Esophagus squamous epithelium (tissue), 5 donors: ENCODE measurements around the gene ADGRL2. TPM values are rescaled to one million over a fixed set of nuclear protein-coding genes. Genes with fewer than 3 reads are reported as not detected.

Experiments used
- DNase-seq: peaks from one replicate; lab custom pipeline; 2025; lab: John Stamatoyannopoulos, UW
- H3K27ac ChIP-seq, 4 donors: fragments of 200-600 bp; sonication (generic); one replicate each; pipeline ENCODE4 v1.5.1; 2016 to 2019; ENCODE audit warnings: mild to moderate bottlenecking in 1 of 4
- H3K27me3 ChIP-seq, 4 donors: fragments of 200-600 bp; sonication (generic); 1 replicate in 3 of 4; 2 replicates in 1 of 4; pipeline versions ENCODE4 v1.5.1 to v1.6.0; 2017 to 2021; ENCODE audit warnings: antibody characterized with exemption in 1 of 4
- H3K36me3 ChIP-seq, 3 donors: fragments of 200-600 bp; sonication (generic); one replicate each; pipeline ENCODE4 v1.5.1; 2016 to 2019
- H3K4me1 ChIP-seq, 3 donors: fragments of 200-600 bp; sonication (generic); one replicate each; pipeline ENCODE4 v1.5.1; 2017 to 2019
- H3K4me3 ChIP-seq, 4 donors: fragments of 200-600 bp; sonication (generic); 1 replicate in 3 of 4; 2 replicates in 1 of 4; pipeline ENCODE4 v1.5.1; 2016 to 2019; ENCODE audit warnings: mild to moderate bottlenecking in 2 of 4, moderate library complexity in 1 of 4
- H3K9me3 ChIP-seq, 3 donors: fragments of 200-600 bp; sonication (generic); one replicate each; pipeline ENCODE4 v1.5.1; 2016 to 2019
- POLR2A ChIP-seq, 4 donors: fragments of 450-650 bp; IDR thresholded peaks; one replicate each; pipeline ENCODE4 v1.6.1; 2017; ENCODE audit warnings: antibody characterized with exemption in 4 of 4, mild to moderate bottlenecking in 4 of 4, moderate library complexity in 3 of 4
- WGBS, 2 donors: methylation state at CpG; one replicate each; pipeline ENCODE4 v1.1.5; 2018; 5-methylcytosine and 5-hydroxymethylcytosine counted together
- intact Hi-C: fragments of 100-400 bp; cut with DNase I; formaldehyde crosslinking; loops from one replicate; pipeline ENCODE4 v1.15.0; 2022
- total RNA-seq, 4 donors: library from RNA; depleted of rRNA; stranded (reverse); fragments of >200 nt; gene quantifications; one replicate each; pipeline ENCODE4 v1.1.0, GENCODE V29; 2016
- TF ChIP-seq, protein P1 (sequence below), 6 experiments: fragments of 450-650 bp in 4 of 6; fragments of 200-600 bp in 2 of 6; sonication (generic) in 2 of 6; IDR thresholded peaks; one replicate each; pipeline ENCODE4 v1.5.1; 2016 to 2019; ENCODE audit warnings: antibody characterized with exemption in 6 of 6, mild to moderate bottlenecking in 4 of 6, moderate library complexity in 4 of 6
- donor health status: DM: yes; HTN: yes; CAD: no.

ADGRL2 gene
- total RNA-seq, 4 donors from 2014 or later = 37.2 to 63.7 (median 59.7) TPM

DNA sequence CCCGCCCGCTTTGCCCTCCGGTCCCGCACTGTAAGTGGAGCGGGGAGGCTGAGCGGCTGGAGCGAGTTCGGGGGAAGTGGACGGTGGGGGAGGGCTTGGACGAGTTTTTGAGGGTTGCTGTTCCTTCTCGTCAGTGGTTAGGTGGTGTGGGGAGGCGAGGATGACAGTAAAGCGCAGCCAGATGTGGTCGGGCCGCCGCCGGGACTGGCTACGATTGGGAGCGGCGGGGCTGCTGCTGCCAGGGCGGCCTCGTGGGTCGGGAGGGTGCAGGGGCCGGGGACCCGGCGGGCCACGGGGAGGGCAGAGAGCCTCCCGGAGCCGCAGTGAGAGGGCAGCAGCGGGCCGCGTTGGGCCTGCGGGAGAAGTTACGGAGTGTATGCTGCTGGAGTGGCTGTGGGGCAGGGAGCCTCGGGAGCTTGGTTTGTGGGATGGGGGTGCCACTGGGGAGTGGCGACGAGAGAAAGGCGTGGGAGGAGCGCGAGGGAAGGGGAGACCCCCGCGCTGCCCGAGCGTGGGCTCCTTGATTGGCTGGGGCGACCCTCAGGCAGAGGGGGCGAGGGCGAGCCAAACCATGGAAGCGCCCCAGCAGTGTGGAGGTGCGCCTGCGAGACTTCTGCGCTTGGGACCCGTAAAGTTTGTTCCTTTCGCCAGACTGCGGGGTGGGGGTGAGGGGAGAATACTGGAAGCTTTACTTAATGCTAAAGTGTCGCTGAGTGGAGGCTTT is 2.1 kb downstream of the ADGRL2 start:
- 0 to 5% methylated on average over 1 to 25 of the region's 55 CpGs for WGBS, 2 donors
- TF ChIP-seq, protein P1, sequence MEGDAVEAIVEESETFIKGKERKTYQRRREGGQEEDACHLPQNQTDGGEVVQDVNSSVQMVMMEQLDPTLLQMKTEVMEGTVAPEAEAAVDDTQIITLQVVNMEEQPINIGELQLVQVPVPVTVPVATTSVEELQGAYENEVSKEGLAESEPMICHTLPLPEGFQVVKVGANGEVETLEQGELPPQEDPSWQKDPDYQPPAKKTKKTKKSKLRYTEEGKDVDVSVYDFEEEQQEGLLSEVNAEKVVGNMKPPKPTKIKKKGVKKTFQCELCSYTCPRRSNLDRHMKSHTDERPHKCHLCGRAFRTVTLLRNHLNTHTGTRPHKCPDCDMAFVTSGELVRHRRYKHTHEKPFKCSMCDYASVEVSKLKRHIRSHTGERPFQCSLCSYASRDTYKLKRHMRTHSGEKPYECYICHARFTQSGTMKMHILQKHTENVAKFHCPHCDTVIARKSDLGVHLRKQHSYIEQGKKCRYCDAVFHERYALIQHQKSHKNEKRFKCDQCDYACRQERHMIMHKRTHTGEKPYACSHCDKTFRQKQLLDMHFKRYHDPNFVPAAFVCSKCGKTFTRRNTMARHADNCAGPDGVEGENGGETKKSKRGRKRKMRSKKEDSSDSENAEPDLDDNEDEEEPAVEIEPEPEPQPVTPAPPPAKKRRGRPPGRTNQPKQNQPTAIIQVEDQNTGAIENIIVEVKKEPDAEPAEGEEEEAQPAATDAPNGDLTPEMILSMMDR (IDR thresholded peaks at IDR 0.05) = peak in 5 of 6 experiments; percentile 16 to 44 (median 35)
- TF ChIP-seq POLR2A (IDR thresholded peaks at IDR 0.05) = peak in 1 of 4 donors; percentile 7
- intact Hi-C loops = no loop called here

DNA sequence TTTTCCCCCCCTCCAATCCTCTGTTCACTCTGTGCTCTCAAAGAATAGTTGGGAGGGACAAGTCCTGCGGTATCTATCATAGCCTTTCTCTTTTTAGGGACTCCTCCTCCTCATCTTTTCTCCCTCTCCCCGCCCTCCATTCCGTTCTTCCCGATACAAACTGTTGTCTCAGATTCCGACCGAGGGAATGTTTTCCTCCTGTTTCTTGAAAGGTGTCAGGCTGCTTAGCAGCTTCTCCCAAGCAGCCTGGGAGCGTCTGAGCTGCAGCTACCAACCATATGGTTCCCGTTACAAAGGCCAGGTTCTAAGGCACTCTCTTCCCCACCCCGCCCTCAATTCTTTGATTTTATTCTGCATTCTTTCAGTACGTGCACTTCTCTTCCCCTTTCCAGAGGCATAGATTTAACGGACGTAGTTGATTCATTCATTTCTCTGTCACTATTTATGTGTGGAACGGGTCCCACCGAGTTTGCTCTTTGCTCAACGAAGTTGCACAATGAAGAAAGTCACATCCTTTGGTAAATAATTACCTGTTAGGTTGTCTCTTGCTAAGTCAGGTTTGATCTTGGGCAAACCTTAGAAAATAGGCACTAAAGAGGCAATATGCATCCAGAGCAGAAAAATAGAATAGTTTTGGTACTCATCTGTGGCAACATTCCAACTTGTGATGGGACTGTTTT is 2.8 kb downstream of the ADGRL2 start:
- intact Hi-C loops = no loop called here
- TF ChIP-seq, protein P1 (IDR thresholded peaks at IDR 0.05) = no peak
- no peak for TF ChIP-seq POLR2A (IDR thresholded peaks at IDR 0.05)
- 3% methylated on average over 15 of the region's 15 CpGs for WGBS, 2 donors
- peaks cover 0 to 71% (median 1%) of the 10 kb centered on the region in 4 donors for H3K27me3 ChIP-seq
- H3K36me3 ChIP-seq = peaks cover 0 to under 1% (median 0%) of the 10 kb centered on the region in 3 donors
- DNase-seq = no peak
- H3K4me1 ChIP-seq = peaks cover 0 to 64% (median 4%) of the 10 kb centered on the region in 3 donors
- peak overlapping the region; percentile 47 to 87 (median 67) for H3K4me3 ChIP-seq
- H3K9me3 ChIP-seq = no peaks in the 10 kb centered on the region
- peak overlapping the region; percentile 76 to 97 (median 92) for H3K27ac ChIP-seq

More for the DNA sequence above, 2.1 kb downstream of the ADGRL2 start:
- Histone ChIP-seq H3K27me3 (peaks cover 0 to 71% (median 1%) of the 10 kb centered on the region in 4 donors), H3K9me3 (no peaks in the 10 kb centered on the region), H3K27ac (peak overlapping the region; percentile 76 to 97 (median 92)), H3K4me1 (peaks cover 0 to 61% (median 4%) of the 10 kb centered on the region in 3 donors), H3K36me3 (no peaks in the 10 kb centered on the region), H3K4me3 (peak overlapping the region; percentile 47 to 87 (median 67))
- no peak for DNase-seq

DNA sequence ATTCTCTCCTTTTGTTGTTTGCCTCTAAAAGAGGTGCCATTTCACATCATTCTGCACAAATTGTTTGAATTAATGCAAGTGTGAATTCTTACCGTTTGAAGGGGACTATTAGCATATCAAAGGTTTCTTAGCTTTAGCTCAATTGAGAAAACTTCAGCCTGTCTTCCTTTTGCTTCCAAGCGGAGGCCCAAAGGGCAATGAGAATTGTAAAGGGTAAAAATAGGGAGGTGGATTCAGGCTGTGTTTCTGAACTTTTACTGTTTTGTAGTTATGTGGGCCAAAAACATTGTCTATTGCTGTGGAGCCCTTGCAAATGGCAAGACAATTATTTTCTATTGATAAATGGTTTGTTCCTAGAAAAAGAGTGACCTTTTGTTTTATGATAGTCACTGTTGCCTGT is 3.6 kb downstream of the ADGRL2 start:
- H3K9me3 ChIP-seq = no peaks in the 10 kb centered on the region
- peaks cover 0 to 67% (median 1%) of the 10 kb centered on the region in 4 donors for H3K27me3 ChIP-seq
- WGBS, 2 donors = 44 to 63% methylated on average over 2 of the region's 2 CpGs
- peaks cover 0 to 60% (median 4%) of the 10 kb centered on the region in 3 donors for H3K4me1 ChIP-seq
- H3K36me3 ChIP-seq = peaks cover 0 to 5% (median 0%) of the 10 kb centered on the region in 3 donors
- peak overlapping the region in 3 of 4 donors; percentile 65 to 87 (median 69) for H3K4me3 ChIP-seq
- intact Hi-C loops = no loop called here
- DNase-seq = no peak
- H3K27ac ChIP-seq = peak overlapping the region in 3 of 4 donors; percentile 91 to 97 (median 94)
- TF ChIP-seq POLR2A (IDR thresholded peaks at IDR 0.05) = no peak
- TF ChIP-seq, protein P1 (IDR thresholded peaks at IDR 0.05) = no peak

DNA sequence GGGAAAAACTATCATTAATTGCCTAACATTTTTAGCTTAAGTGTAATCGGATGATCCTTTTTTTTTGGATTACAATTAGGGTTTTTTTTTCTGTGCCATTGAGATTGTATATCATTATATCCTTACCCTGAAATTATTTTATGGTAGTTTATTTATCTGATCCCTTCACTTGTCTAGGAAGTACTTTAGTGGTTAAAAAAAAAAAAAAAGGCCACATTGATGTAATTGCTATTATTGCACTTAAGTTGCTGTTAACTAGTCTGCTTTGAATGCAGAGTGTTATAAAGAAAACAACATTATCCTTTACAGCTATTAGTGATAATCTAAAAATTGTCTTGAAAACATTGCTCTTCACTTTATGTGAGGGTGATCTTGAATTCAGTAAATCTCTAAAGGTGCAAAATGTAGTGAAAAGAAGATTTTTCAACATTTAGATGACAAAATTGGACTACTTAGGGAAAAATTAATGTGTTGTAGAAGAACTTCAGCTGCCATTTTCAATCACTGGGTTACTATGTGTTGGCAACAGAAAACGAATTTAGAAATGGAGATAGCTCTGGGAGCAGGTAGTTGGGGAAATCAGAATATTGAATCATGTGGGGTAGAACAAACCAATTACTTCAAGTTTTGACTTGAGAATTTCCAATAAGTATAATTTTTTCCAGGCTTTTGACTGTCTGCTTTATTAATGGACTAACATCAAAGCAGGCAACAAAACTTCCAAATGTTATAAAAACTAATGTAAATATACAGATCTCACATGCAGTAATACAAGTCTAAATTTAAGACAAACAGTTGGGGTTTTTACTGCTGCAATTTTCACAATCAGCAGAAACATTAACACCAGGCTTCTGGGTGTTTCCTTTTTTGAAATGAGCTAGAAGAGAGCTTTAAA is 5.0 kb downstream of the ADGRL2 start:
- Histone ChIP-seq H3K9me3 (no peaks in the 10 kb centered on the region), H3K36me3 (peaks cover 0 to 5% (median 0%) of the 10 kb centered on the region in 3 donors), H3K4me3 (no peak overlapping the region), H3K27me3 (peaks cover 0 to 54% (median 3%) of the 10 kb centered on the region in 4 donors), H3K4me1 (peaks cover 0 to 46% (median 4%) of the 10 kb centered on the region in 3 donors), H3K27ac (no peak overlapping the region)
- DNase-seq = no peak
- intact Hi-C loops = no loop called here
- 48 to 64% methylated on average over 2 of the region's 2 CpGs for WGBS, 2 donors
- no peak for TF ChIP-seq POLR2A (IDR thresholded peaks at IDR 0.05)
- TF ChIP-seq, protein P1 (IDR thresholded peaks at IDR 0.05) = no peak
